Hepatocyte (in vitro differentiated cells): ENCODE data around the gene TEAD1. TPM values are rescaled to one million over a fixed set of nuclear protein-coding genes. Genes with fewer than 3 reads are reported as not detected.

Experiments
- DNase-seq: peaks from one replicate; pipeline ENCODE4 v3.0.0-alpha.2; 2016; ENCODE audit warnings: low spot score
- H2AFZ ChIP-seq: fragments of 200-600 bp; sonication (generic); 2 replicates; pipeline ENCODE4 v1.6.0; 2016; ENCODE audit warnings: antibody characterized with exemption, mild to moderate bottlenecking
- H3K27ac ChIP-seq: fragments of 200-600 bp; sonication (generic); 2 replicates; pipeline ENCODE4 v1.5.1; 2016; ENCODE audit warnings: mild to moderate bottlenecking
- H3K27me3 ChIP-seq: fragments of 200-600 bp; sonication (generic); 2 replicates; pipeline ENCODE4 v1.6.1; 2016
- H3K36me3 ChIP-seq: fragments of 200-600 bp; sonication (generic); replicated peaks from 2 replicates; pipeline ENCODE4 v1.5.1; 2016; ENCODE audit warnings: low read depth; ENCODE audit not compliant: insufficient read depth
- H3K4me1 ChIP-seq: fragments of 200-600 bp; sonication (generic); 2 replicates; pipeline ENCODE4 v1.5.1; 2016; ENCODE audit warnings: mild to moderate bottlenecking, moderate library complexity; ENCODE audit not compliant: insufficient read depth
- H3K4me2 ChIP-seq: fragments of 200-600 bp; sonication (generic); 2 replicates; pipeline ENCODE4 v1.6.0; 2016
- H3K4me3 ChIP-seq: fragments of 200-600 bp; sonication (generic); 2 replicates; pipeline ENCODE4 v1.5.1; 2016; ENCODE audit warnings: mild to moderate bottlenecking
- H3K79me2 ChIP-seq: fragments of 200-600 bp; sonication (generic); 2 replicates; pipeline ENCODE4 v1.6.0; 2017; ENCODE audit warnings: mild to moderate bottlenecking
- H3K9me2 ChIP-seq: fragments of 200-600 bp; sonication (generic); replicated peaks from 2 replicates; pipeline ENCODE4 v1.6.0; 2017; ENCODE audit warnings: mild to moderate bottlenecking; ENCODE audit not compliant: insufficient read depth
- H3K9me3 ChIP-seq: fragments of 200-600 bp; sonication (generic); 2 replicates; pipeline ENCODE4 v1.5.1; 2016; ENCODE audit warnings: low read depth, mild to moderate bottlenecking
- H4K20me1 ChIP-seq: fragments of 200-600 bp; sonication (generic); 2 replicates; pipeline ENCODE4 v1.6.0; 2016; ENCODE audit warnings: mild to moderate bottlenecking; ENCODE audit not compliant: insufficient read depth, poor library complexity, severe bottlenecking
- CTCF ChIP-seq: fragments of 200-600 bp; sonication (generic); IDR thresholded peaks from 2 replicates; pipeline ENCODE4 v1.5.1; 2016; ENCODE audit warnings: antibody characterized with exemption, mild to moderate bottlenecking; ENCODE audit not compliant: poor library complexity
- EZH2 ChIP-seq: fragments of 200-600 bp; sonication (generic); IDR thresholded peaks from 2 replicates; pipeline ENCODE4 v1.6.1; 2016; ENCODE audit warnings: antibody characterized with exemption, mild to moderate bottlenecking, borderline replicate concordance
- EZH2phosphoT487 ChIP-seq: fragments of 200-600 bp; sonication (generic); IDR thresholded peaks from one replicate; pipeline ENCODE4 v1.6.1; 2018; ENCODE audit warnings: antibody characterized with exemption, mild to moderate bottlenecking, low read depth, moderate library complexity; ENCODE audit not compliant: unreplicated experiment, severe bottlenecking
- WGBS: methylation state at CpG from one replicate; pipeline ENCODE4 v1.1.6; 2016; ENCODE audit warnings: low lambda C conversion rate; ENCODE audit errors: missing lambda C conversion rate; 5-methylcytosine and 5-hydroxymethylcytosine counted together
- polyA plus RNA-seq: library from polyadenylated mRNA; unstranded; fragments of >200 nt; fragmentation: Nextera tagmentation; extraction: Ambion mirVana; gene quantifications from 2 replicates; pipeline ENCODE4 v1.2.1, GENCODE V29; 2016
- total RNA-seq: library from RNA; depleted of rRNA; stranded (reverse); fragments of >200 nt; gene quantifications from 2 replicates; pipeline ENCODE4 v1.2.3, GENCODE V29; 2014

Gene TEAD1
- total and polyA plus RNA-seq, 2 experiments from 2014 or later: 37.2 to 82.2 TPM

- no peaks in the 10 kb centered on the region for H4K20me1 ChIP-seq
- no peak overlapping the region for H3K4me2 ChIP-seq
- DNase-seq: no peak
Observed at GRCh38 chr11:12771875-12772274, 97.7 kb downstream of the TEAD1 start.

GRCh38 chr11:12772324-12772723 is 98.1 kb downstream of the TEAD1 start:
- DNase-seq: no peak
- peaks cover 100% of the 10 kb centered on the region for H3K79me2 ChIP-seq
- H3K9me3 ChIP-seq: no peaks in the 10 kb centered on the region
- no peaks in the 10 kb centered on the region for H3K36me3 ChIP-seq
- no peak overlapping the region for H2AFZ ChIP-seq
- no peak overlapping the region for H3K4me2 ChIP-seq
- no peak for TF ChIP-seq EZH2phosphoT487
- no peak for TF ChIP-seq CTCF
- no peak for TF ChIP-seq EZH2
- no peaks in the 10 kb centered on the region for H3K27me3 ChIP-seq
- H3K27ac ChIP-seq: peak overlapping the region; percentile 16
- no peaks in the 10 kb centered on the region for H4K20me1 ChIP-seq
- no peak overlapping the region for H3K4me3 ChIP-seq
- WGBS: 76% methylated on average over 1 of the region's 1 CpG
- no peaks in the 10 kb centered on the region for H3K9me2 ChIP-seq
- peaks cover 29% of the 10 kb centered on the region for H3K4me1 ChIP-seq

More at GRCh38 chr11:12771875-12772274, 97.7 kb downstream of the TEAD1 start:
- Histone ChIP-seq H3K9me2 (no peaks in the 10 kb centered on the region), H2AFZ (no peak overlapping the region), H3K4me3 (no peak overlapping the region), H3K36me3 (no peaks in the 10 kb centered on the region), H3K4me1 (peaks cover 29% of the 10 kb centered on the region), H3K79me2 (peaks cover 99% of the 10 kb centered on the region), H3K27ac (peak overlapping the region; percentile 16), H3K27me3 (no peaks in the 10 kb centered on the region), H3K9me3 (no peaks in the 10 kb centered on the region)
- 84% methylated on average over 2 of the region's 2 CpGs for WGBS
- TF ChIP-seq EZH2phosphoT487 (no peak), CTCF (no peak), EZH2 (no peak)

- no peaks in the 10 kb centered on the region for H4K20me1 ChIP-seq
- H3K27ac ChIP-seq: no peak overlapping the region
- H3K4me3 ChIP-seq: no peak overlapping the region
- no peaks in the 10 kb centered on the region for H3K9me2 ChIP-seq
- TF ChIP-seq EZH2 (no peak), EZH2phosphoT487 (no peak), CTCF (no peak)
- no peaks in the 10 kb centered on the region for H3K9me3 ChIP-seq
- peaks cover 25% of the 10 kb centered on the region for H3K4me1 ChIP-seq
- H3K4me2 ChIP-seq: no peak overlapping the region
- WGBS: 73% methylated on average over 2 of the region's 2 CpGs
- no peaks in the 10 kb centered on the region for H3K36me3 ChIP-seq
- peaks cover 99% of the 10 kb centered on the region for H3K79me2 ChIP-seq
- H3K27me3 ChIP-seq: no peaks in the 10 kb centered on the region
- no peak for DNase-seq
- H2AFZ ChIP-seq: no peak overlapping the region
Observed at GRCh38 chr11:12773591-12773990, 99.4 kb downstream of the TEAD1 start.

- Histone ChIP-seq H3K4me2 (no peak overlapping the region), H3K36me3 (no peaks in the 10 kb centered on the region), H4K20me1 (no peaks in the 10 kb centered on the region), H3K9me3 (no peaks in the 10 kb centered on the region), H3K27me3 (no peaks in the 10 kb centered on the region), H3K79me2 (peaks cover 96% of the 10 kb centered on the region), H3K9me2 (no peaks in the 10 kb centered on the region), H3K4me3 (no peak overlapping the region), H2AFZ (no peak overlapping the region), H3K4me1 (peaks cover 15% of the 10 kb centered on the region), H3K27ac (no peak overlapping the region)
- WGBS: 90% methylated on average over 9 of the region's 10 CpGs
- DNase-seq: no peak
- TF ChIP-seq EZH2 (no peak), CTCF (no peak), EZH2phosphoT487 (no peak)
Observed at GRCh38 chr11:12775955-12776354, 101.7 kb downstream of the TEAD1 start.
